ENCODE measurements around the gene PSD2. TPM values are rescaled to one million over a fixed set of nuclear protein-coding genes. Genes with fewer than 3 reads are reported as not detected.
A peak's percentile ranks its signal among the peaks of the same experiment; 100 is the strongest.

Gene PSD2
- polyA plus RNA-seq, 4 donors: 1.6 to 2.4 (median 2.1) TPM

DNA sequence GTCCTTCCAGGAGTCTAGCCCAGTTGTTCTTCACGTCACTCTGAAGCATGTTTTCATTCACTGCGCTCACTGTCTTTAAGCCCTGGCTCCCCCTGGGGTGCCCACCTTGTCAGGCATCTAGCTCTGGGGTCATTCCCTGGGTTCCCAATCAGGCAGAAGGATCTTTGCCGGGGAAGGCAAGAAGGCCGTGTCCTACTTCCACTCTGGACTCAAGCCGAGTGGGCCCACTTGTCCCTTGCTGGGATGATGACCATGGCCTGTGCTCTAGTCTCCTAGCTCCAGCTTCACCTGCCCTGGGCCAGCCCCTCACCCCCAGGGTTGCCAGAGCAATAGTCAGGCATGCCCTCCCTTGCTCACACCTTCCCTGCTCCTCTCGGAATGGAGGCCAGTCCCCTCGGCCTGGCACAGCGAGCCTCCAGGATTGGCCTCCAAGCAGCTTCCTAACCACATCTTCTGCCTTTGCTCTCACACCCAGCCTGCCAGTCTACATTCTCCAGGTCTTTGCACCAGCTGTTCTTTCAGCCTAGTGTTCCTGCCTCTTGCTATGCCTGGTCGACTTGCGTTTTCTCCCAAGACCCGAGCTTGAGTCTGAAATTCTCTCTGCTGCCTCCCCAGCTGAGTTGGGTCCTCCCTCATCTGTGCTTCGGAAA lies 32.2 kb upstream of the PSD2 start:
- no peak for DNase-seq (ENCODE audit: low read depth in 4 of 4, low spot score in 3 of 4)

DNA sequence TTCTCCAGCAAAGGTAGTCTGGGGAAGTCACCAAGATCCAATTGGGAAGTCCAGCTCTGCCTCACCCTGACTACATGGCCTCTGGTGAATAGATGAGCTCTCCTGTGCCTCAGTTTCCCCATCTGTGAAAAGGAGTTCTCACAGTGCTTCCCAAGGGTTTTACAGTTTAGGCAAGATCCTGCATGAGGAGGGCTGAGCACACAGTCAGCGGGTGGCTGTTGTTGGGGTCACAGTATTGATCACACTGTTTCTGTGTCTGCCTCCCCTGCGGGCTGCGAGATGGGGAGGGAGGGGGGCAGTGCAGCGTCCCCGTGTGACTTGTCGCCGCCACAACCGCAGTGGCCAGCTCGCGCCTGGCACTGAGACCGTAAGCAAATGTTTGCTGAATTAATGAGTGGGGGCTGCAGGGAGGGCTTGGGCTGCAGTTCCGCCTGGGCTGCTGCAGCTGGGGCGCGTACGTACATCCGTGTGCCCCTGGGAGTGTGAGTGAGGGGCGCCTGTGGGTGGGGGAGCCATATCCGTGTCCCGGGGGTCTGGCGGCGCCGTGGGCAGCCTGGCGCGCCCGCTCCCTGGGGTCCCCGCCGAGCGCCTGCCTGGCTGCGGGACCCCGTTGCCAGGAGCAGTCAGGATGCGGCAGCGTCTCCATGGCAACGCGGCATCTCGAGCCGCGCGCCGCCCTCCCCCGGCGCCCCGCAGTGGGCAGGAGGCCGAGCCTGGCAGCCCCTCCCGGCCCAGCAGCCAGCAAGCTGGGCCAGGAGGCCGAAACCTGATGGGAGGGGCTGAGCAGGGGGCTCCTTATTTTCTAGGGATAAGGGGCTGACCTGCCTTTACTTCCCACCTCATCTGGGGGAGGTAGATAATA lies 31.4 kb upstream of the PSD2 start:
- DNase-seq (ENCODE audit: low read depth in 4 of 4, low spot score in 3 of 4): no peak

DNA sequence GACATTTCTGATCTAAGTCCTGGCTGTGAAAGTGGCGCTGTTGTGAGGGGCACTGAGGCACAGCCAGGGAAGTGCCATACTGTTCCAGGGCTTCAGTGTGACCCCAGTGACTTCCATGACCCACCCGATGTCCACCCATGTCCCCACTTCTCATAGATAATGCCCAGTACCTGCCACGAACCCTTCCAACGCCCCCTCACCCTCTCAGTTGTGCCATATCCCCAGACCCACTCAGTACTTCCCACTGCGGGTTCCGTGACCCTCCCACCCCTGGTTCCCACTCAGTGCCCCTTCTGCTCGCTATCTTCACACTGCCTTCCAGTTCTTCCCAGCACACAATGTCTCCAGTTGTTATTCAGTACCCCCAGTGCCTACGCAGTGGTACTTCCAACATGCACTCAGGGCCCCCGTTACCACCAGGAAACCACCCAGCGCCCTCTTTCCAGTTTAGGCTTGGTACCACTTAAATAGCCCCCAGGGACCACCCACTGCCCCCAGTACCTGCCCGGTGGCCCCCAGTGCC lies 30.7 kb upstream of the PSD2 start:
- no peak for DNase-seq (ENCODE audit: low read depth in 4 of 4, low spot score in 3 of 4)

DNA sequence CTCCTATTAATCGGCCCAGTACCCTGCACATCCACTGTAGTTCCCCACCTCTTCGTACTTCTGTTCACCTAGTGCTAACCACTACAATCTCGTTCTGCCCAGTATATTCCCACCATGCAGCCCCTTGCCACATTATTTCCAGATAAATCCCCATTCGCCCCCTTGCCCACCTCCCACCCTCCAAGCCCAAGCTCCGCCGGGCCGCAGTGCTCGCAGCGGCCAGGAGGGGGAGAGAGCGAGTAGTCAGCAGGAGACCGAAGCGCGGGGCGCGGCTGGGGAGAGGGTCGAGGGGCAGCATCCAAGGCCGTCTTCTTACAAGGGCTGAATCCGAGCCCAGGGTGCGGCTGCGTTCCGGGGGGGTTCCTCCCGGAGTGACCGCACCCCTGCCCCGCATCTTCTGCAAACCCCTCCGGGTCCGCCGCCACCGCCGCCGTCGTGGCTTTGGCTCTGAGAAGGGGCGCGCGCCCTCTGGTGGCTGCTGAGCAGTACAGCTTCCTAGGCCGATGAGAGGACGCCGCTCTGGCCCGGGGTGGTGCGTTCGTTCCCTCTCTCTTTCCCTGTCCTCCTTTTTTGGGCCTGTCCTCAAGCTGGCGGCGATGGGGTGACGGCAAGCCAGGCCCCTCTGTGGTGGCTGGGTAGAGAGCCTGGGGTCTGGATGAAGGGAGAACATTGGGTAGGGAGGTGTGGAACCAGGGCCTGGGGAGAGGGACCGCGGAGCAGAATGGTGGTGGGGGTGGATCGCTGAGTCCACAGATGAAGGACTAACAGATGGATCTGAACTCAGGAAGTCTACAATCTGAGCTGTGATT lies 30.0 kb upstream of the PSD2 start:
- DNase-seq (ENCODE audit: low read depth in 4 of 4, low spot score in 3 of 4): no peak

DNA sequence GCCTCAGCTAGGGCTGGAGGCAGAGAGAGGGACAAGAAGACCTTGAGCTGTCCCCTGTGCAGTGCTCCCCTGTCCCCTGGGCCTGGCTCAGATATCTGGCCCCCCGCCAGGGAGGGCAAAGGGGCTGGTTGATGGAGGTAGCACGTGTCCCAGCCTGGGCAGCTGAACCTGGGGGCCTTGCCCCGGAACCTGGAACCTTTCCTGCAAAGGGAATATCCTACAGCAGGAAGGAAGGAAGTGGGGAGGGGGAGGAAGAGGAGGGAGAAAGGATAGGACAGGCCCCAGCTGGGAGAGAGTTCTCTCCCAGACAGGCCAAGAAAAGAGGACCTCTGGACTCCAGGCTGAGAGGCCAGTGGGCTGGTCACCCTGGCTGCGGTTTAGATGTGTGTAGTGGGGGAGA lies 27.6 kb upstream of the PSD2 start:
- no peak for DNase-seq (ENCODE audit: low read depth in 4 of 4, low spot score in 3 of 4)

DNA sequence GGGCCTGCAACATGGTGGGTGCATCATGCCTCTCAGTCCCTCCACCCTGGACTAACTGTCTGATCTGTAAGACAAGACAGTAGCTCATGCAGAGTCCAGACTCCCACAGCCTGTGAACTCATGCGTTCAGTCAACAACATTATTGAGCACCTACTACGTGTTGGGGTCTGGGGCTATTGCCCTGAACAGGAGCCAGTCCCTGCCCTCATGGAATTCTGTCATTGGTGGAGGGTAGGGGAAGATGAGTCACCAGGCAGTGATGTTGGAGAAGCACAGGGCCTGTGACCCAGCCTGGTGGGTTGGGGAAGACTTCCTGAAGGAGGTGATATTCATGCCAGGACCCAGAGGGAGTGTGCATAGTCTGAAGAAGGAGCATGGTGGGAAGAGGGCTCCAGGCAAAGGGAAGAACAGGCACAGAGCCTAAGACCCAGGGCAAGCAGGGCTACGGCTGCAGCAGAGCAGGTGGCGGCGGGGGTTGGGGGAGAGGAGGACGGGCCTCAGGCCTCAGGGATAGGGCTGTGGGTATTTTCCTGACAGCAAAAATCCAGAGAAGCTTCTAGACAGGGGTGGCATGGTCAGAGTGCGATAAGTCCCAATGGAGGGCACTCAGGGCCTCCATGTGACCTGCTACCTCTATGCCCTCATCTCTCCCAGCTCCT lies 26.7 kb upstream of the PSD2 start:
- DNase-seq (ENCODE audit: low read depth in 4 of 4, low spot score in 3 of 4): no peak

DNA sequence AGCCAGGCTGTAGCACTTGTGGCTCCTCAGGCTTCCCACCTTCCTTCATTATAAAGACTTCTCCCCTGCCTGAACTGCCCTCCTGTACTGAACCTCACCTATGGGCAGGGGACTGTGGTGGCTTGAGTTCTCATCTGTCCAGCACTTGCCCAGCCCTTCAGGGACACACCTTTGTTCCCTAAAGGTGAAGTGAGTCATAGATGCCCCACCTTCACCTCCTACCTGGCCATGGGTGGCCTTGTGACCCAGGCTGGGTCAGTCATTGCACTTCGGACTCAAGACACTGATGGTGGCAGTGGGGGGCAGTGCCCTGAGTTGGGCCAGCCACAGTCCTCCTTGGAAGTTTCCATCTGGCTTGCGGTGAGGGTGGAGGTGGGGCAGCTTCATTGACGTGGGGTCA lies 26.1 kb upstream of the PSD2 start:
- DNase-seq (ENCODE audit: low read depth in 4 of 4, low spot score in 3 of 4): no peak

DNA sequence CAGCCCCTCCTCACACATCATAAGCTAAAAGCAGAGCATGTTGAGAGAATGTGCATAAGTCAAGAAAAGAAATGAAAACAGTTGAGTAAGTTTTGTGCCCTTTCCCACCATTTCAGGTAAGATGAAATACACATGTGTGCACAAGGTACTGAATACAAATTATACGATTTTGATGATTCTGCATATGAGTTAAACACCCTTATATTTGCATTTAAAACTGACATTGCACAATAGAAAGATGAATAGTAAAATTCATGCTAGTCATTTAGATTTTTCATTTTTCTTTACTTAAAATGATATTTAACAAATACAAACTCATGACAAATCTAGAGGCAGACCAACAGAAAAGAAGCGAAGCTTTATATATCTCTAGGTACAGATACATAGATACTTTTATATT lies 24.9 kb upstream of the PSD2 start:
- no peak for DNase-seq (ENCODE audit: low read depth in 4 of 4, low spot score in 3 of 4)

DNA sequence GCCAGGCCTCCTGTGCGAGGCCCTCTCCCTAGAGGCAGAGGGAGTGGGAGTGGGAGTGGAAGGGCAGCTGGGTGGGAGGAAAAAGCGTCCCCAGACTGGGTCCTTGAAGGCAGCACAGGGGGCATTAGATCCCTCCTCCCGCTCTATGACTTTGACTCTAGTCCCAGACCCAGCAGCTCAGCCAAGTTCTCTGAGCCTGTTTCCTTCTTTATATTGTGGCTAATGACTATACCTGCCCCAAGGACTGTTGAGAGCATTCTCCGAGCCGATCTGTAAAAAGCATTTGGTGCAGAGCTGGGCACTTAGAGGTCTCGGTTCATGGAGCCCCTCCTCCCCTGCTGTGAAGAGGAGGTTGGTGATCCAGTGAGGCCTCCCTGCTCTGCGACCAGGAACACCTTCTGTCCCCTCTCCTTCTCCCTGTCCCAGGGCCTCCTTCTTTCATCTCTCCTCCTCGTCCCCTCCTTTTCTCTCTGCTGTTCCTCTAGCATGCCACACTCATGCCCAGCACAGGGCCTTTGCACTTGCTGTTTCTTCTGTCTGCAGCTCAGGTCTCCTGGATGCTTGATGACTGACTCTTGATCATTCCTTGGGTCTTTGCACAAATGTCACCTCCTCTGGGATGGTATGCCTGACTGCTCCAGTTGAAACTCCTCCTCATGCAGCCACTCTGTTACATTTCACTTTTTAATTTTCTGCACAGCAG lies 23.4 kb upstream of the PSD2 start:
- DNase-seq (ENCODE audit: low read depth in 4 of 4, low spot score in 3 of 4): no peak

DNA sequence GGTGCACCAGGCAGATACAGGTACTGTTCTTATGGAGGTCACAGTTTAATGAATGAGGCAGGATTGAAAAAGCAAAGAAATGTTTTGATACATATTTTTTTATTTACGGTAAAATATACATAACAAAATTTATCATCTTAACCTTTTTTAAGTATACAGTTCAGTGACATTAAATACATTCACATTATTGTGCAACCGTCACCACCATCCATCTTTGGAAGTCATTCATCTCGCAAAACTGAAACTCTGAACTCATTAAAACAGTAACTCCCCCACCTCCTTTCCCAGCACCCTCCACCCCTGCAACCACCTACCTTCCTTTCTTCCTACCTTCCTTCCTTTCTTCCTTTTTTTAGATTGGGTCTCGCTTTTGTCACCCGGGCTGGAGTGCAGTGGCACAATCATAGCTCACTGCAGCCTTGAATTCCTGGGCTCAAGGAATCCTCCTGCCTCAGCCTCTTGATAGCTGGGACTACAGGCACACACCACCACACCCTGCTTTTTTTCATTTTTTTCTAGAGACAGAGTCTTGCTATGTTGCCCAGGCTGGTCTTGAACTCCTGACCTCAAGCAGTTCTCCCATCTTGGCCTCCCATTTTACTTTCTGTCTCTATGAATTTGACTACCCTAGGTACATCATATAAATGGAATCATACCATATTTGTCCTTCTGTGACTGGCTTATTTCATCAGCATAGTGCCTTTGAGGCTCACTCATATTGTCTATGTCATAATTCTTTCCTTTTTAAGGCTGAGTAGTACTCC lies 22.5 kb upstream of the PSD2 start:
- no peak for DNase-seq (ENCODE audit: low read depth in 4 of 4, low spot score in 3 of 4)

DNA sequence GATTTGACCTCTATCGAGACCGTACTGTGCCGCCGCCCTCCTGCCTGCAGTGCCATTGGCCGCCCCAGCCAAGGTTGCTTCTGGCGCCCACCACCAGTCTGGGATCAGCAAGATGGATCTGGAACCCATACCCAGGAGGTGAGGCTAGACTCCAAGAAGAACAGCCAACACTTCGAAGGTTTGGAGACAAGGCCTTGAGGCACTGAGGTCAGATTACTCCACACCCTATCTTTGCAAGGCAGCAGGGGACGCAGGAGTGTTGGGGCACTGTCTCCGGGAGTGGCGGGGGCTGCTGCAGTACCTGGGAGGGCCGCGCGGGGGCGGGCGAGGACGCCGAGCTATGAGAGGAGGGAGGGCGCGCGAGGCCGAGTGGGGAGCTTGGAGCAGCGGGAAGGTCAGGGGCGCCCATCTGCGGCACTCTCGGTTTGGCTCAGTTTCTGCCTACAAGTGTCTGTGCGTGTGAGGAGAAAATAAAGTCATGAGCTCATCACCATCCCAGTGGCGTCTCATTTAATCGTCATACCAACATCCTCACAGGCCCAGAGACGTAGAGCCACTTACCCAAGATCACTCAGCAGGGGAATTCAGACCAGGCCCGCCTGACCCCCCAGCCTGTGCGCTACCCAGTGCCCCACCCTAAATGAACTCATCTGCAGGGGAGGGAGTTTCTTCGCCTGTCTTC lies 20.5 kb upstream of the PSD2 start:
- DNase-seq (ENCODE audit: low read depth in 4 of 4, low spot score in 3 of 4): no peak

DNA sequence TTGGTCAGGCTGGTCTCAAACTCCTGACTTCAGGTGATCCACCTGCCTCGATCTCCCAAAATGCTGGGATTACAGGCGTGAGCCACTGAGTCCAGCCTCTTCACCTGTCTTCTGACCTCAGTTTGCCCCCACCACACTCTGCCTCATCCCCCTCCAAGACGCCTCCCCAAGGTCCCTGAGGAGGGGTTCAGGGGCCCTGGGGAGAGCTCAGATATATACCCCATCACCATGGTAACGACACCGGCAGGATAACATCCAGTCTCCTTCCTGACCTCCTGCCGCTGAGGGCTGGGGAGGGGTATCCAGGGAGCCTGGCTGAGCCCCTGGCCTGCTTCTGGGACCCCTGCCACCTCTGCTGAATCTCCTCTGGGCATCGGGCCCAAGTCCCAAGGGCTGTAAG lies 19.7 kb upstream of the PSD2 start:
- DNase-seq (ENCODE audit: low read depth in 4 of 4, low spot score in 3 of 4): no peak

DNA sequence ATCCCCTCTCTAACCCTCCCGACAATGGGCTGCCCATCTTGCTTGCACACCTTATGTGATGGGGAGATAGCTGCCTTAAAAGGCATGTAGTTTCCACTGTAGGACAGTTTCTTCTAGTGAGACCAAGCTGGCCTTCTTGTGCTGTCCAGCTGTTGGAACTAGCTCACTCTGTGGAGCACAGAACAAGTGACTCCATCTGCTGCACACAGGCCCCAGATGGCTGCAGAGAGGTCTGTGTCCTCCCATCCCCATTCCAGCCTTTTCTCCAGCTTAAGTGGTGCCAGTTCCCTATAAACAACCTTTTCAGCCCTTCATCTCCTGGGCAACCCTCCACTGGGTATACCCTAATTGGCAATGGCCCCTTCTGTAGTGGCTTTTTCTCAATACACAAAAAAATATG lies 18.7 kb upstream of the PSD2 start:
- DNase-seq (ENCODE audit: low read depth in 4 of 4, low spot score in 3 of 4): no peak

DNA sequence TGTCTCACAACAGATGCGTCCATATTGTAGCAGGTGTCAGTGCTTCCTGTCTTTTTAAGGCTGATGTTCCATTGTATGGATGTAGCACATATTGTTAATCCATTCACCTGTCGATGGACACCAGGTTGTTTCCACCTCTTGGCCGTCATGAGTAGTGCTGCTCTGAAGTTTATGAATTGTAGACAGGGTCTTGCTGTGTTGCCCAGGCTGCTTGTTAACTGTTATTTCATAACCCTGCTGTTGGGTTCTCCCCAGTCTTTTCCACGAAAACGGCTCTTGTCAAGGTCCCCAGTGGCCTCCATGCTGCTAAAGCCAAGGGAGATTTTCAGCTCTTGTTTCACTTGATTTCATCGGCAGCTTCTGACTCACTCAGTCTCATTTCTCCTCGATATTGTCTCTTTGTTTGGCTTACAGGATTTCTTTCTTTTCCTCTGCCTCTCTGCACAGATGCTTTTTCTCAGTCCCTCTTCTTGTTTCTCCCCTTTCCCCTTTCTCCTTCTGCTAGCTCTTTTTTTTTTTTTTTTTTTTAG lies 12.1 kb upstream of the PSD2 start:
- DNase-seq (ENCODE audit: low read depth in 4 of 4, low spot score in 3 of 4): no peak

DNA sequence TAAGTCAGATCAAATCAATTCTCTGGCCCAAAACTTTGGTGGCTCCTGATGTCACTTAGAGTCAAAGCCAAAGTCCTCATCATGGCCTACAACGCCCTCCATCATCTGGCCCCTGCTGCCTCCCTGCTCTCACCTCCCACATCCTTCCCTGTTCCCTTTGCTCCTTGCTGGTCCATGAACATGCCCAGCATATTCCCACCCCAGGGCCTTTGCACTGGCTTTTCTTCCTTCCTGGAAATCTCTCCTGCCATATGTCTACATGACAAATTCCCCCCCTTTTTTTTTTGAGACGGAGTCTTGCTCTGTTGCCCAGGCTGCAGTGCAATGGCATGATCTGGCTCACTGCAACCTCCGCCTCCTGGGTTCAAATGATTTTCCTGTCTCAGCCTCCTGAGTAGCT lies 11.1 kb upstream of the PSD2 start:
- DNase-seq (ENCODE audit: low read depth in 4 of 4, low spot score in 3 of 4): no peak

DNA sequence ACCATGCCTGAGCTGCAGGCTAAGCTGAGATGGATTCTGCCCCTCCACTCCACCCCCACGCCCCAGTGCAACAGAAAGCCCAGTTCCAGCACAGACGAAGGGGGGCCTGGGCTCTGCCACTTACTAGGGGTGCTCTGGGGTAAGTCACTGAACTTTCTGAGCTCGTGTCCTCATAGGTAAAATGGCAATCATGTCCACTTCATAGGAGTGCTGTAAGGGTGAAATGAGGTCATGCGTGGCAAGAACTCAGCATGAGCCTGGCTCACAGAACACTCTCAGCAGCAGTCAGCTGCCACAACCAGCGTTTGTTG lies 8.4 kb upstream of the PSD2 start:
- no peak for DNase-seq (ENCODE audit: low read depth in 4 of 4, low spot score in 3 of 4)

DNA sequence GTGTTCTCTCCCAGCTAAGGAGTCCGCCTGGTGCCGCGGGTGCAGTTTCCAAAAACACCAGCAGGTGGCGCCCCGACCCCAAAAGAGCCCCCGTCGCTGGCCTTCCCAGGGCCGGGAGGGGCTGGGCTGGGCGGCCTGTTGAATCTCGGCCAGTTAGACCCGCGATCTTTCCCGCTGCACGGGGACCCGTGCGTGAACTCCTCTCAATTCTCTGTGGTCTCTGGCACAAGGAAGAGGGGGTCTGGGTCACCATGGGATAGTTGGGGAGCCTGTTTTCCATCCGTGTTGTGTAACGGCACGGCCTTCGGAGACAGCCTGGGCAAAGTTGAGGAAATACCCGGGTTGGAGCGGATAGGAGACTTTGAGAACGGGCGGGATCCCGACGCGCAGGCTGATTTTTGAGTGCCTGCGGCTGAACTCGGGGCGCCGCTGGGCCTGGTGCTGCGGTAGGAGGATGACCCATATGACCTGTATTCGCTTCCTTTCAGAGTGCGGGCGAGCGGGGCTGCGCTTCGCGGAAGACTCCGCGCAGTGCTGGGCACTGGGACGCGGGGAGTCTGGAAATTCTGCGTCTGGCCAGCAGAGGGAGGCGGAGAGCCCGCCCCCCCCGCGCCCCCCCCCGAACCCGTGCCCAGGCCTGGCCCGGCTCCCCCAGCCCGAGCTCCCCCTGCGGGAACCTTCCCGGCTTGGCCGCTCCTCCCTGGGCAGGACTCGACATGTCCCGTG lies 7.9 kb upstream of the PSD2 start:
- peak; percentile 65 to 79 (median 71) for DNase-seq (ENCODE audit: low read depth in 4 of 4, low spot score in 3 of 4)

DNA sequence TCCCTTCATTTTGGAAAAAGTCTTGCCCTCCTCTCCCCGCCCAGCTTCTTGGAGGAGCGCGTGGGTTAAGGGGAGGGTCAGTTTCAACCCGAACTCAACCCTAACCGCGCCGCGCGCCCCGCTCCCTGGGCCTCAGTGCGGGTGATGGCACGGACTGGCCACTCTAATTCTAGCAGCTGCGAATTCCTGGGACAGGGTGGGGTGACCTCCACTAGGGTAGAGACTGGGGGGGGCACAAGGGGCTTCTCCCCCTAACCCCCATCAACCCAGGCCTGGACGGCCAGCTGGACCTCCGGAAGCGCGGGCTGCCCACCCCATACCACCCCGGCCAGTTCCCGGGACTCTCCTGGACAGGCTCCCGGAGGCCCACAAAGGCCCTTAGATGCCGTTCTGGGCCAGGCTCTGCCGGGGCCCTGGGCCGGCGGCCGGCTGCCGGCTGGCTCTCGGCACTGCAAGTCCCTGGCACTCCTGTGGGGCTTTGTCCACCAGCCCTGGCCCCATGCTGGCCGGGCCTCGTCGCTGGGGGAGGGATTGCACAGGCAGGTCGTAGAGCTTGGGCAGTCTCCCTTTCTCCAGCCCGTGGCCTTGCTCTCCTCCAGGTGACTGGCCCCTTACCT lies 7.2 kb upstream of the PSD2 start:
- DNase-seq (ENCODE audit: low read depth in 4 of 4, low spot score in 3 of 4): no peak
